PC-3 (cell line): Measurements from ENCODE around the gene CAMK2A.

Experiments
- CTCF ChIP-seq: fragments of 300-600 bp; sonication (generic); conservative IDR thresholded peaks from 2 replicates; pipeline ENCODE4 v1.5.1; 2017; ENCODE audit warnings: antibody characterized with exemption, low read depth, mild to moderate bottlenecking, low read length
- EZH2 ChIP-seq: fragments of 300-600 bp; sonication (generic); IDR thresholded peaks from one replicate; pipeline ENCODE4 v1.6.1; 2017; ENCODE audit warnings: antibody characterized with exemption, mild to moderate bottlenecking, low read length; ENCODE audit not compliant: unreplicated experiment
- EZH2phosphoT487 ChIP-seq: fragments of 300-600 bp; sonication (generic); IDR thresholded peaks from 2 replicates; pipeline ENCODE4 v1.6.1; 2018; ENCODE audit warnings: mild to moderate bottlenecking, antibody characterized with exemption, low read length, borderline replicate concordance

- TF ChIP-seq CTCF (no peak), EZH2 (no peak), EZH2phosphoT487 (no peak)
Observed at GRCh38 chr5:150186137-150186536, 103.4 kb downstream of the CAMK2A start.
